GM12878 (cell line): ENCODE data around the gene SLC13A3. TPM values are rescaled to one million over a fixed set of nuclear protein-coding genes. Genes with fewer than 3 reads are reported as not detected.

Experiments
- ATAC-seq: fragments of 200-7000 bp; cut with Tn5 transposase; 3 replicates; pipeline ENCODE4 v1.9.1; 2020; ENCODE audit warnings: mild to moderate bottlenecking, moderate library complexity
- BruUV-seq: library from RNA; stranded (reverse); fragments of 400-500 nt; replicated peaks from 2 replicates; lab custom pipeline; 2021; lab: Mats Ljungman, UMichigan
- CTCF ChIA-PET: fragments of 300-600 bp; sonication (Branson Sonifier 250); formaldehyde crosslinking; extraction: SDS; loops from one replicate; lab custom pipeline; 2021; ENCODE audit warnings: inconsistent platforms; lab: Yijun Ruan, JAX
- POLR2A ChIA-PET: fragments of 350-600 bp; formaldehyde crosslinking; extraction: SDS; loops from one replicate; lab custom pipeline; 2021; ENCODE audit warnings: inconsistent platforms; lab: Charles Lee
- RAD21 ChIA-PET: fragments of 300-600 bp; sonication (Branson Sonifier 250); formaldehyde crosslinking; loops from one replicate; lab custom pipeline; 2023; ENCODE audit warnings: antibody characterized with exemption; ENCODE audit not compliant: unreplicated experiment; lab: Charles Lee
- SMC1A ChIA-PET: fragments of 300-600 bp; sonication (Branson Sonifier 250); formaldehyde crosslinking; loops from one replicate; lab custom pipeline; 2023; ENCODE audit not compliant: unreplicated experiment, uncharacterized antibody; lab: Charles Lee
- DNase-seq: peaks from one replicate; pipeline ENCODE4 v3.0.0-alpha.2; 2011; ENCODE audit warnings: low read depth, low spot score
- FAIRE-seq: peaks from 3 replicates; lab custom pipeline; 2011; peaks lifted over from hg19 to GRCh38; lab: Jason Lieb, UNC
- H2AFZ ChIP-seq: 2 replicates; pipeline ENCODE4 v1.6.0; 2011; ENCODE audit warnings: low read depth, low read length, control low read depth; ENCODE audit not compliant: control insufficient read depth
- H3K27ac ChIP-seq: 2 replicates; pipeline ENCODE4 v1.5.1; 2011; ENCODE audit warnings: control low read depth; ENCODE audit not compliant: control insufficient read depth, insufficient read depth
- H3K27me3 ChIP-seq, 2 experiments: replicated peaks in 1 of 2; 2 replicates each; pipeline versions ENCODE4 v1.6.0 to v1.6.1; 2011; ENCODE audit warnings: low read length in 1 of 2; ENCODE audit not compliant: control insufficient read depth in 2 of 2, insufficient read depth in 2 of 2
- H3K36me3 ChIP-seq, 2 experiments: 2 replicates each; pipeline ENCODE4 v1.5.1; 2011; ENCODE audit warnings: low read length in 1 of 2; ENCODE audit not compliant: control insufficient read depth in 2 of 2, insufficient read depth in 2 of 2
- H3K4me1 ChIP-seq: 2 replicates; pipeline ENCODE4 v1.6.1; 2011; ENCODE audit warnings: mild to moderate bottlenecking, low read length, moderate library complexity, mixed read lengths; ENCODE audit not compliant: control insufficient read depth, insufficient read depth
- H3K4me2 ChIP-seq: 2 replicates; pipeline ENCODE4 v1.6.0; 2011; ENCODE audit warnings: control low read depth; ENCODE audit not compliant: control insufficient read depth, insufficient read depth
- H3K4me3 ChIP-seq: fragments of 200-600 bp; sonication (generic); 2 replicates; pipeline ENCODE4 v1.5.1; 2016
- H3K79me2 ChIP-seq: 2 replicates; pipeline ENCODE4 v1.6.0; 2011; ENCODE audit warnings: low read length; ENCODE audit not compliant: control insufficient read depth, insufficient read depth
- H3K9ac ChIP-seq: 2 replicates; pipeline ENCODE4 v1.8.0; 2011; ENCODE audit warnings: low read length, control low read depth, mixed read lengths; ENCODE audit not compliant: control insufficient read depth, insufficient read depth
- H3K9me3 ChIP-seq: replicated peaks from 3 replicates; pipeline ENCODE4 v1.5.1; 2011; ENCODE audit warnings: mild to moderate bottlenecking, low read length; ENCODE audit not compliant: control insufficient read depth, insufficient read depth
- H4K20me1 ChIP-seq: 2 replicates; pipeline ENCODE4 v1.6.0; 2011; ENCODE audit not compliant: control insufficient read depth, insufficient read depth
- ASH2L ChIP-seq: fragments of 300-600, 200-600 bp; sonication (generic); IDR thresholded peaks from 2 replicates; pipeline ENCODE4 v1.6.1; 2017; ENCODE audit warnings: low read depth, mild to moderate bottlenecking, borderline replicate concordance
- E2F4 ChIP-seq: IDR thresholded peaks from 2 replicates; pipeline ENCODE4 v1.6.1; 2012; ENCODE audit warnings: low read depth, low read length, improper control_type of control experiment
- MYB ChIP-seq: fragments of 150-350 bp; IDR thresholded peaks from 2 replicates; pipeline ENCODE4 v1.6.1; 2014; ENCODE audit warnings: mild to moderate bottlenecking, low read depth, low read length, borderline replicate concordance
- NFXL1 ChIP-seq: fragments of 450-650 bp; IDR thresholded peaks from 2 replicates; pipeline ENCODE4 v1.6.1; 2017; ENCODE audit warnings: antibody characterized with exemption, mild to moderate bottlenecking, borderline replicate concordance
- PAX8 ChIP-seq: fragments of 450-650 bp; IDR thresholded peaks from 2 replicates; pipeline ENCODE4 v1.6.1; 2017; ENCODE audit warnings: mild to moderate bottlenecking, moderate library complexity
- PKNOX1 ChIP-seq: fragments of 450-650 bp; IDR thresholded peaks from 2 replicates; pipeline ENCODE4 v1.6.1; 2016; ENCODE audit warnings: mild to moderate bottlenecking
- RUNX3 ChIP-seq: IDR thresholded peaks from 2 replicates; pipeline ENCODE4 v1.6.1; 2012; ENCODE audit warnings: low read length, inconsistent platforms
- SRF ChIP-seq, 2 experiments: IDR thresholded peaks; 2 replicates each; pipeline ENCODE4 v1.6.1; 2011; ENCODE audit warnings: low read depth in 2 of 2, low read length in 2 of 2, mild to moderate bottlenecking in 1 of 2, moderate library complexity in 1 of 2
- STAT3 ChIP-seq: IDR thresholded peaks from 2 replicates; pipeline ENCODE4 v1.6.1; 2011; ENCODE audit warnings: low read depth, low read length, improper control_type of control experiment
- WRNIP1 ChIP-seq: IDR thresholded peaks from 2 replicates; pipeline ENCODE4 v1.6.1; 2011; ENCODE audit warnings: low read depth, low read length, improper control_type of control experiment, borderline replicate concordance
- WGBS: methylation state at CpG from one replicate; pipeline ENCODE4 v1.1.6; 2016; ENCODE audit warnings: low lambda C conversion rate; ENCODE audit not compliant: insufficient replicate concordance, insufficient coverage; ENCODE audit errors: missing lambda C conversion rate; 5-methylcytosine and 5-hydroxymethylcytosine counted together
- in situ Hi-C: fragments of 300-500 bp; cut with MboI; formaldehyde crosslinking; loops from 9 replicates; pipeline ENCODE4 v1.14.3; 2018; ENCODE audit warnings: mixed read lengths
- intact Hi-C: fragments of 100-400 bp; cut with micrococcal nuclease; formaldehyde crosslinking; loops from one replicate; pipeline ENCODE4 v1.14.2; 2022; ENCODE audit not compliant: unreplicated experiment
- polyA plus RNA-seq, 11 experiments: library from polyadenylated mRNA; depleted of rRNA in 4 of 11; unstranded in 6 of 11; stranded (reverse) in 5 of 11; fragments of >200 nt; fragmentation: Nextera tagmentation in 4 of 11; fragmentation: Illumina TruSeq in 1 of 11; extraction: Ambion mirVana in 4 of 11; extraction: Trizol in 1 of 11; gene quantifications; 1 replicate in 1 of 11; 2 replicates in 10 of 11; pipeline versions ENCODE4 v1.2.1 to v1.2.3, GENCODE V29; 2011 to 2016; ENCODE audit warnings: inconsistent platforms in 2 of 11, missing spikeins in 2 of 11, low read depth in 1 of 11
- total RNA-seq, 4 experiments: library from RNA; depleted of rRNA in 3 of 4; stranded (reverse); fragments of >200 nt in 3 of 4; fragmentation: Illumina TruSeq in 1 of 4; extraction: Trizol in 1 of 4; gene quantifications; 2 replicates each; pipeline versions ENCODE4 v1.2.1 to v1.2.3, GENCODE V29; 2013 to 2021
- TF ChIP-seq, protein P1 (sequence below): IDR thresholded peaks from 2 replicates; pipeline ENCODE4 v1.6.1; 2012; ENCODE audit warnings: low read length, inconsistent platforms
- TF ChIP-seq, protein P2 (sequence below): fragments of 450-650 bp; conservative IDR thresholded peaks from 2 replicates; pipeline ENCODE4 v1.6.1; 2017; ENCODE audit warnings: mild to moderate bottlenecking, moderate library complexity
- TF ChIP-seq, protein P3 (sequence below): IDR thresholded peaks from 2 replicates; pipeline ENCODE4 v1.6.1; 2012; ENCODE audit warnings: improper control_type of control experiment, low read depth, low read length; ENCODE audit not compliant: insufficient replicate concordance

The SLC13A3 gene
- total and polyA plus RNA-seq, 10 of the 15 experiments (the other 5 are each of a cell fraction or from before 2014, with no cell fraction given), result 0.03 to 0.76 (median 0.07) TPM; not detected in 4

GRCh38 chr20:46572790-46573189, 78.5 kb downstream of the SLC13A3 start:
- no peak overlapping the region for H2AFZ ChIP-seq
- ChIA-PET RAD21 (interaction anchor here (1.6 kb wide), 1 partner anchor 108 kb away, joined by 5 read pairs; no protein-coding TSS in a partner anchor), SMC1A (interaction anchor here (0.9 to 1.7 kb wide), 6 partner anchors 9 to 34 kb away, joined by 3 to 4 read pairs (median 3); no protein-coding TSS in a partner anchor), POLR2A (no interaction called here), CTCF (interaction anchor here (0.6 to 1.7 kb wide), 5 partner anchors 11 to 323 kb away, joined by 3 to 5 read pairs (median 4); no protein-coding TSS in a partner anchor)
- no peak overlapping the region for H3K27ac ChIP-seq
- H3K79me2 ChIP-seq, result no peaks in the 10 kb centered on the region
- H3K4me1 ChIP-seq, result no peaks in the 10 kb centered on the region
- H3K9ac ChIP-seq, result no peak overlapping the region
- H3K4me3 ChIP-seq, result no peak overlapping the region
- no peak for DNase-seq
- no peaks in the 10 kb centered on the region for H3K9me3 ChIP-seq
- intact Hi-C loops (no loop called here), in situ Hi-C loops (no loop called here)
- WGBS, result 15% methylated on average over 3 of the region's 3 CpGs
- no peaks in the 10 kb centered on the region for H3K36me3 ChIP-seq
- no peaks in the 10 kb centered on the region for H4K20me1 ChIP-seq
- H3K27me3 ChIP-seq, result no peaks in the 10 kb centered on the region
- no peak overlapping the region for H3K4me2 ChIP-seq
- no peak for FAIRE-seq
- no peak for ATAC-seq
- BruUV-seq, result no TSS peak
- TF ChIP-seq STAT3 (no peak), NFXL1 (no peak), E2F4 (no peak), SRF (IDR thresholded peaks at IDR 0.05; ENCODE audit: low read depth in 2 of 2, low read length in 2 of 2) (no peak), WRNIP1 (no peak), MYB (no peak), PKNOX1 (no peak), RUNX3 (no peak), ASH2L (no peak), PAX8 (no peak)
- TF ChIP-seq, protein P1, sequence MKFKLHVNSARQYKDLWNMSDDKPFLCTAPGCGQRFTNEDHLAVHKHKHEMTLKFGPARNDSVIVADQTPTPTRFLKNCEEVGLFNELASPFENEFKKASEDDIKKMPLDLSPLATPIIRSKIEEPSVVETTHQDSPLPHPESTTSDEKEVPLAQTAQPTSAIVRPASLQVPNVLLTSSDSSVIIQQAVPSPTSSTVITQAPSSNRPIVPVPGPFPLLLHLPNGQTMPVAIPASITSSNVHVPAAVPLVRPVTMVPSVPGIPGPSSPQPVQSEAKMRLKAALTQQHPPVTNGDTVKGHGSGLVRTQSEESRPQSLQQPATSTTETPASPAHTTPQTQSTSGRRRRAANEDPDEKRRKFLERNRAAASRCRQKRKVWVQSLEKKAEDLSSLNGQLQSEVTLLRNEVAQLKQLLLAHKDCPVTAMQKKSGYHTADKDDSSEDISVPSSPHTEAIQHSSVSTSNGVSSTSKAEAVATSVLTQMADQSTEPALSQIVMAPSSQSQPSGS, result no peak
- TF ChIP-seq, protein P2, sequence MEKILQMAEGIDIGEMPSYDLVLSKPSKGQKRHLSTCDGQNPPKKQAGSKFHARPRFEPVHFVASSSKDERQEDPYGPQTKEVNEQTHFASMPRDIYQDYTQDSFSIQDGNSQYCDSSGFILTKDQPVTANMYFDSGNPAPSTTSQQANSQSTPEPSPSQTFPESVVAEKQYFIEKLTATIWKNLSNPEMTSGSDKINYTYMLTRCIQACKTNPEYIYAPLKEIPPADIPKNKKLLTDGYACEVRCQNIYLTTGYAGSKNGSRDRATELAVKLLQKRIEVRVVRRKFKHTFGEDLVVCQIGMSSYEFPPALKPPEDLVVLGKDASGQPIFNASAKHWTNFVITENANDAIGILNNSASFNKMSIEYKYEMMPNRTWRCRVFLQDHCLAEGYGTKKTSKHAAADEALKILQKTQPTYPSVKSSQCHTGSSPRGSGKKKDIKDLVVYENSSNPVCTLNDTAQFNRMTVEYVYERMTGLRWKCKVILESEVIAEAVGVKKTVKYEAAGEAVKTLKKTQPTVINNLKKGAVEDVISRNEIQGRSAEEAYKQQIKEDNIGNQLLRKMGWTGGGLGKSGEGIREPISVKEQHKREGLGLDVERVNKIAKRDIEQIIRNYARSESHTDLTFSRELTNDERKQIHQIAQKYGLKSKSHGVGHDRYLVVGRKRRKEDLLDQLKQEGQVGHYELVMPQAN, result no peak
- TF ChIP-seq, protein P3, sequence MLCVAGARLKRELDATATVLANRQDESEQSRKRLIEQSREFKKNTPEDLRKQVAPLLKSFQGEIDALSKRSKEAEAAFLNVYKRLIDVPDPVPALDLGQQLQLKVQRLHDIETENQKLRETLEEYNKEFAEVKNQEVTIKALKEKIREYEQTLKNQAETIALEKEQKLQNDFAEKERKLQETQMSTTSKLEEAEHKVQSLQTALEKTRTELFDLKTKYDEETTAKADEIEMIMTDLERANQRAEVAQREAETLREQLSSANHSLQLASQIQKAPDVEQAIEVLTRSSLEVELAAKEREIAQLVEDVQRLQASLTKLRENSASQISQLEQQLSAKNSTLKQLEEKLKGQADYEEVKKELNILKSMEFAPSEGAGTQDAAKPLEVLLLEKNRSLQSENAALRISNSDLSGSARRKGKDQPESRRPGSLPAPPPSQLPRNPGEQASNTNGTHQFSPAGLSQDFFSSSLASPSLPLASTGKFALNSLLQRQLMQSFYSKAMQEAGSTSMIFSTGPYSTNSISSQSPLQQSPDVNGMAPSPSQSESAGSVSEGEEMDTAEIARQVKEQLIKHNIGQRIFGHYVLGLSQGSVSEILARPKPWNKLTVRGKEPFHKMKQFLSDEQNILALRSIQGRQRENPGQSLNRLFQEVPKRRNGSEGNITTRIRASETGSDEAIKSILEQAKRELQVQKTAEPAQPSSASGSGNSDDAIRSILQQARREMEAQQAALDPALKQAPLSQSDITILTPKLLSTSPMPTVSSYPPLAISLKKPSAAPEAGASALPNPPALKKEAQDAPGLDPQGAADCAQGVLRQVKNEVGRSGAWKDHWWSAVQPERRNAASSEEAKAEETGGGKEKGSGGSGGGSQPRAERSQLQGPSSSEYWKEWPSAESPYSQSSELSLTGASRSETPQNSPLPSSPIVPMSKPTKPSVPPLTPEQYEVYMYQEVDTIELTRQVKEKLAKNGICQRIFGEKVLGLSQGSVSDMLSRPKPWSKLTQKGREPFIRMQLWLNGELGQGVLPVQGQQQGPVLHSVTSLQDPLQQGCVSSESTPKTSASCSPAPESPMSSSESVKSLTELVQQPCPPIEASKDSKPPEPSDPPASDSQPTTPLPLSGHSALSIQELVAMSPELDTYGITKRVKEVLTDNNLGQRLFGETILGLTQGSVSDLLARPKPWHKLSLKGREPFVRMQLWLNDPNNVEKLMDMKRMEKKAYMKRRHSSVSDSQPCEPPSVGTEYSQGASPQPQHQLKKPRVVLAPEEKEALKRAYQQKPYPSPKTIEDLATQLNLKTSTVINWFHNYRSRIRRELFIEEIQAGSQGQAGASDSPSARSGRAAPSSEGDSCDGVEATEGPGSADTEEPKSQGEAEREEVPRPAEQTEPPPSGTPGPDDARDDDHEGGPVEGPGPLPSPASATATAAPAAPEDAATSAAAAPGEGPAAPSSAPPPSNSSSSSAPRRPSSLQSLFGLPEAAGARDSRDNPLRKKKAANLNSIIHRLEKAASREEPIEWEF, result no peak
